ENCODE data around the gene STARD8.

DNA sequence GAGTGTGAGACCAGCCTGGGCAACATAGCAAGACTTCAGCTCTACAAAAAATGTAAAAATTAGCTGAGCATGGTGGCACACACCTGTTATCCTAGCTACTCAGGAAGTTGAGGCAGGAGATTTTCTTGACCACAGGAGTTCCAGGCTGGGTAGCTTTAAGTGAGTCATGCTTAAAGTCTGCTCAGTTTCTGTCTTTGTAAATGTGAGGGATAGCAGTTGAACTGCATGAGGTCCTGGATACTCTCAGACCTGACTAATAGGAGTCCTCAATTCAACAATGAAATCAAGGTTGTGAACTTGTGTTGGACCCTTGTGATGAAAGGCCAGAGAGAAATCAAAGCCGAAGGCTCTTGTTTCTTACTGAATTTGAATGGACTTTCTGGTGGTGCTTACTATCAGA is 45.2 kb downstream of the STARD8 start:
- TF ChIP-seq POLR2A (IDR thresholded peaks at IDR 0.05) = no peak
- no peak for TF ChIP-seq CTCF (IDR thresholded peaks at IDR 0.05)

Data from Peyer's patch (tissue), 4 donors.